GM12874 (cell line): Measurements from ENCODE around the gene S1PR3.

ENCODE experiments used
- TF ChIP-seq, protein P1 (sequence below): IDR thresholded peaks from 2 replicates; pipeline ENCODE4 v1.5.1; 2011; ENCODE audit warnings: low read depth, mild to moderate bottlenecking, control low read depth, low read length, moderate library complexity; ENCODE audit not compliant: insufficient read depth

Gene S1PR3

DNA sequence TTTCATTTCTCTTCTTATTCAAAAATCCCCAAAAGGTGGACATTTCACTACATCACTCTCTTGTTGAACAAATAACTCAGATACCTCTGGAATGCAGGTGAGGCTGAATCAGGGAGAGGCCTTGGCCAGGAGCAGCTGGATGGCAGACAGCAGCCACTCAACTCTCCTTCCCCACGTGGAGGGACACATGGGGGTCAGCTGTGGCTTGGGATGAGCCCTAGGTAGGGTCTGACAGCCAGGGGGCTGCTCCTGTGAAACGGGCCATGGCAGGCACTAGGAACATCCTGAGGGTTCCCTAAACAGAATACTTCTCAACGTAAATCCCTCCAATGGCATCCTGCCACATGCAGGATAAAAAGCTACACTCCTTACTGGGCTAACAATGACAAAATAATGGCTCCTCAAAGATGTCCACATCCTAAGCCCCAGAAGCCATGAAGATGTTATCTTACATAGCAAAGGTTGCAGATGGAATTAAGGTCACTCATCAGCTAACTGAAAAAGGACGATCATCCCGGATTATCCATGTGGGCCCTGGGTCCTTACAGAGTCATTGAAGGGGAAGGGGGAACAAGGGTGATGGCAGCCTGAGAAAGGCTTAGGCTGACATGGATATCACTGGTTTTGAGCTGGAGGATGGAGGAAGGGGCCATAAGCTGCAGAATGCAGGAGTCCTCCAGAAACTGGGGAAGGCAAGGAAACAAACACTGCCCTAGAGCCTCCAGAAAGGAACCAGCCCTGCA, 31.4 kb upstream of the S1PR3 start:
- TF ChIP-seq, protein P1, sequence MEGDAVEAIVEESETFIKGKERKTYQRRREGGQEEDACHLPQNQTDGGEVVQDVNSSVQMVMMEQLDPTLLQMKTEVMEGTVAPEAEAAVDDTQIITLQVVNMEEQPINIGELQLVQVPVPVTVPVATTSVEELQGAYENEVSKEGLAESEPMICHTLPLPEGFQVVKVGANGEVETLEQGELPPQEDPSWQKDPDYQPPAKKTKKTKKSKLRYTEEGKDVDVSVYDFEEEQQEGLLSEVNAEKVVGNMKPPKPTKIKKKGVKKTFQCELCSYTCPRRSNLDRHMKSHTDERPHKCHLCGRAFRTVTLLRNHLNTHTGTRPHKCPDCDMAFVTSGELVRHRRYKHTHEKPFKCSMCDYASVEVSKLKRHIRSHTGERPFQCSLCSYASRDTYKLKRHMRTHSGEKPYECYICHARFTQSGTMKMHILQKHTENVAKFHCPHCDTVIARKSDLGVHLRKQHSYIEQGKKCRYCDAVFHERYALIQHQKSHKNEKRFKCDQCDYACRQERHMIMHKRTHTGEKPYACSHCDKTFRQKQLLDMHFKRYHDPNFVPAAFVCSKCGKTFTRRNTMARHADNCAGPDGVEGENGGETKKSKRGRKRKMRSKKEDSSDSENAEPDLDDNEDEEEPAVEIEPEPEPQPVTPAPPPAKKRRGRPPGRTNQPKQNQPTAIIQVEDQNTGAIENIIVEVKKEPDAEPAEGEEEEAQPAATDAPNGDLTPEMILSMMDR = no peak

DNA sequence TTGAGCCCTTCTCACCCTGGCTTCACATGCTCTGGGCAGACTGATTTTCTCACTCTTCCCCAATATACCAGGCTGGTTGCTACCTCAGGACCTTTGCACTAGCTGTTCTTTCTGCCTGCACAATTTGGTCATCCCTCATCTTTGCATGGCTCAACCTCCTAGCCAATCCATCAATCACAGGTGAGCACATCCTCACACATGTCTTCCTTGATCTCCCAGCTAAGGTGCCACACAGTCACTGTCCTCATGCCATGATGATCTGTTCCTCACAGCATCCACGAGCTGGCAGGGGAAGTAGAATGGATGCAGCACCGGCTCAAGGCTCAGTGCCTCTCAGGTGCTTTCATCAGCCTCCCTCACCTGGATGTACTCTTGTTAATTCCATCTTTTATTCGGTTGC, 30.6 kb upstream of the S1PR3 start:
- TF ChIP-seq, protein P1 = no peak

DNA sequence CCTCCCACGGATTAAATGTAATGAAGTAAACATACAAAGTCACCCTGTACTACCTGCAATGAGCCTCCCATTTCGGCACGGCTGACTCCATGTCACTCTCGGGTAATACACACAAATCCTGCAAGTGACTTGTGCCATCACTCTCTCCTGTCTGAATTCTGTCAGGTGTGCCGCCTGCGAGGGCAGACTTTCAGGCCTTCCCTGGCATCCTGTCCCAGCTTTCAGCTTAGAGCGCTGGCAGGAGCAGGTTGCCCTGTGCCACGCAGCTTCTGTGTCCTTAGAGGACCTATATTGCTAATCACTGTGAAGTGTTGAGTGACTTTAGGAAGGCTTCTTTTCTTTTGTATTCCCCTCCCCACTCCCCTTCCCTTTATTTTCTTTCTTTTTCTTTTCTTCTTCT, 25.8 kb upstream of the S1PR3 start:
- TF ChIP-seq, protein P1 = no peak

DNA sequence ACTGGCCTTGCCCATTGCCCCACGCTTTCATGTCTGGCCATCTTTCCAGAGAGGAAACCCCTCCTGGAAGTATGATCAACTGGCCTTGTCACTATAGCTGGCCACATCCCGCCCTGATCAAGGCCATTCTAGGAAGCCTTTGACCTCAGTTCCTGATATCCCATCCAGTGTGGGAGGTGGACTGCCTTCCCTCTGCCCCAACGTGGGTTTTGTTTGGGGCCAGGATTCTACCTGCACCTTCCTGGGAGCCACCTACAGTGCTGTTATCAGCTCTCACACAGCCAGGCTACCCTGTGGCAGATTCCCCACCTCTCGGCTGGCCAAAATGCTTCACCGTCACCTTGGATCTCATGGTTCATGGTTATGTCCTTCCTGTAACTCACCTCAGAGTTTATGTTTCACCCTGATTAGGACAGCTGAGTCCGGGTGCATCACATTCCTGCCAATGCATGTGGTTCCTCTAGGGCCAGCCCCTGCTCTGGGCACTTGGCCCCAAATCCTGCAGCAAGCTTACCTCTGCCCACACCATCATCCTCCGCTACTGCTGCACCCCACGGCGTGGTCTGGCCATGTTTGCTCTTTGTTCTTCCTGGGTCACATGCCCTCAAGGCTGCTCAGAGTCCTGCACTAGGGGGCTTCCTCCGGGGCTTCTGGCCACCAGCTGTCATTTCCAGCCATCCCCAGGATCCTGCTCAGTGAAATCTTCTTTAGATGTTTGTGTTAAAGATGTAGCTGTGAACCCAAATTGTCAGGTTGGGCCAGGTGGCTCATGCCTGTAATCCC, 24.2 kb upstream of the S1PR3 start:
- TF ChIP-seq, protein P1 = no peak

DNA sequence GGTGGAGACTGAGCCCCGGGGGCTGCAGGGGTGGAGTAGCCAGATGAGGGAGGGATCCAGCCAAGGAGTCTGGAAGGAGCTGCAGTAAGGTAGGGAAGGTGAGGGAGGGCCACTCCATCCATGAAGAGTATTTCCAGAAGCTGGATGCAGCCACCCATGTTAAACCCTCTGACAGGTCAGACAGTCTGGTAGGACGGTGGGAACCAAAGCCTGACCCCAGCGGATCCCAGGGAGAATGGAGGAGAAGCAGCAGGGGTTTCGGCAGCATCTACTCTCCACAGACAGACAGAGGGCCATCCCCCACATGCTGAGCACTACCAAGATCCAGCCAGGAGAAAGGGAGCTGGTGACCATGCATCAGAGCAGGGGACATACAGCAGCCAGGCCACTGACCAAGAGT, 22.5 kb upstream of the S1PR3 start:
- TF ChIP-seq, protein P1 = no peak

DNA sequence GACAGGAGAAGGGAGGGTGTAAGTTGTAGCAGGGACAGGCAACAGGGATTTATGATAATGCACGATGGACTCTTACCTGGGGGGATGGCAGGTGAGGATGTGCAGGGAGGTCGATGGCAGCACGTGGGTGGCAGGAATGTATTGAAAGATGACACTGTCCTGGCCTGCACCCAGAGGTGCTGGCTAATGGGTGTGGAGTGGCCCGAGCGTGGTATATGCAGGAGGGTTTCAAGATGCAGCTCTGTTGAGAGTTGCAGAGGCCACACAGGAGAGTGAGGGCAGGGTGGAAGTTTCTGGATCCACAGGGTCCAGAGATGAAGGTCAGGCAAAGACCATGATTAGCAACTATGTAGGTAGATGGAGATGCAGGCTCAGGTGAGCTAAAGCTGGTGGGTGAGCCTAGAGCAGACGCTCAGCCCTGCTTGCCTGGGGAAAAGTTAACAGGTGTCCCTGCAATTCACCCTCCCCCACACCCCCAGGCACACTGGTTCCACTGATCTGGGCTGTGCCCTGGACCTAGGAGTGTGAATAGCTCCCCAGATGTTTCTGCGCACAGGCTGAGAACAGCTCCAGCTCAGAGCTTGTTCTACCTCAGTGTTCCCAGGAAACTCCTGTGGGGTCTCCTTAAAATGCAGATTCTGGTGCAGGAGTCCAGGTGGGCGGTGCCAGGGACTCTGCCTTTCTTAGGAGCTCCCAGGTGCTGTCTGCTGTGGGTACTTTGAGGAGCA, 21.5 kb upstream of the S1PR3 start:
- TF ChIP-seq, protein P1 = no peak
